ENCODE data around the gene DCHS1. TPM values are rescaled to one million over a fixed set of nuclear protein-coding genes. Genes with fewer than 3 reads are reported as not detected.

DCHS1 gene
- total RNA-seq, 1 experiment from 2014 or later = 14.2 TPM

GRCh38 chr11:6653097-6653496 is 2.5 kb downstream of the DCHS1 start:
- peaks cover 11% of the 10 kb centered on the region for H3K4me1 Mint-ChIP-seq
- no peak for ATAC-seq
- H3K27me3 Mint-ChIP-seq (ENCODE audit: low read depth) = peaks cover 19% of the 10 kb centered on the region
- TF ChIP-seq TP53 (CRISPR knock-in tag; IDR thresholded peaks at IDR 0.05) (no peak), CBFB (CRISPR knock-in tag; IDR thresholded peaks at IDR 0.05; ENCODE audit: low read depth) (no peak), GRHL2 (CRISPR knock-in tag; IDR thresholded peaks at IDR 0.05; ENCODE audit: insufficient replicate concordance, severe bottlenecking) (no peak), AR (CRISPR knock-in tag; IDR thresholded peaks at IDR 0.05) (no peak), GABPB1 (CRISPR knock-in tag; IDR thresholded peaks at IDR 0.05) (no peak), NFYB (CRISPR knock-in tag; conservative IDR thresholded peaks at IDR 0.05; ENCODE audit: low read depth) (no peak), MXD4 (CRISPR knock-in tag; IDR thresholded peaks at IDR 0.05; ENCODE audit: borderline replicate concordance) (no peak), PREB (CRISPR knock-in tag; IDR thresholded peaks at IDR 0.05; ENCODE audit: borderline replicate concordance) (no peak), ELF4 (CRISPR knock-in tag; IDR thresholded peaks at IDR 0.05; ENCODE audit: low read depth) (no peak), FOXP4 (CRISPR knock-in tag; IDR thresholded peaks at IDR 0.05) (no peak), ETV6 (CRISPR knock-in tag; IDR thresholded peaks at IDR 0.05) (no peak), ZNF416 (CRISPR knock-in tag; IDR thresholded peaks at IDR 0.05) (no peak), FOXK1 (CRISPR knock-in tag; IDR thresholded peaks at IDR 0.05) (no peak), NR2C2 (CRISPR knock-in tag; IDR thresholded peaks at IDR 0.05) (no peak), ZNF512 (CRISPR knock-in tag; IDR thresholded peaks at IDR 0.05; ENCODE audit: borderline replicate concordance) (no peak)
- no peak overlapping the region for H3K4me3 Mint-ChIP-seq
- H3K27ac Mint-ChIP-seq = no peak overlapping the region
- ChIA-PET CTCF (interaction anchor here (1.3 kb wide), 1 partner anchor 122 kb away, joined by 3 read pairs; no protein-coding TSS in a partner anchor), POLR2A (no interaction called here)
- no peak for DNase-seq (ENCODE audit: low spot score)
- H3K9me3 Mint-ChIP-seq = no peaks in the 10 kb centered on the region
- no peaks in the 10 kb centered on the region for H3K36me3 Mint-ChIP-seq

GRCh38 chr11:6652182-6652581 is 3.4 kb downstream of the DCHS1 start:
- Mint-ChIP-seq H3K9me3 (no peaks in the 10 kb centered on the region), H3K27me3 (ENCODE audit: low read depth) (peaks cover 13% of the 10 kb centered on the region), H3K4me1 (peaks cover 10% of the 10 kb centered on the region), H3K36me3 (no peaks in the 10 kb centered on the region), H3K27ac (no peak overlapping the region), H3K4me3 (no peak overlapping the region)
- DNase-seq (ENCODE audit: low spot score) = no peak
- no peak for ATAC-seq
- TF ChIP-seq ESRRA (CRISPR knock-in tag; IDR thresholded peaks at IDR 0.05; ENCODE audit: borderline replicate concordance) = no peak
- TF ChIP-seq ZNF317 (CRISPR knock-in tag; IDR thresholded peaks at IDR 0.05; ENCODE audit: borderline replicate concordance, low read depth) = no peak
- no peak for TF ChIP-seq ARID4B (CRISPR knock-in tag; IDR thresholded peaks at IDR 0.05; ENCODE audit: borderline replicate concordance)
- TF ChIP-seq PRRX2 (CRISPR knock-in tag; IDR thresholded peaks at IDR 0.05) = no peak
- TF ChIP-seq USF1 (CRISPR knock-in tag; IDR thresholded peaks at IDR 0.05) = no peak
- no peak for TF ChIP-seq ATF1 (CRISPR knock-in tag; IDR thresholded peaks at IDR 0.05)
- POLR2A ChIA-PET = no interaction called here
- CTCF ChIA-PET = no interaction called here
